ENCODE results near the gene PTPRC.

DNA sequence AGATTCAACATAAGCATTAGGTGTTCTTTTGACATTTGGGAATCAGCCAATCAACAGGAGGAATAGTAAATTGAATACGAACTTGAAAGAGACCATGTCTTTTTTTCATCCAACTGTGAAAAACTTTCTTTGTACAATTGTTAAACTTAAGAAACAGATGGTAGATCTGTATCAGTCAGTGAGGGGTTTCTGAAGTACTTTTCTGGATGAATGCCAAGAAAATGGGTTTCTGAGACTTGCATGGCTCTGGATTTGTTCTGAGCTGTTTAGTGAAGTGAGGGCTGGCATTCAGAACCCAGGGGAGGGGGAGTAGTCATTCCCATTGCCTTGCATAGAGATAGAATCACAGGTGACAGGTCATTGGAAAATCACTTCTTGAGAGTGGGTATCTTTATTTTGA is 37.4 kb downstream of the PTPRC start:
- no peak for TF ChIP-seq EZH2phosphoT487 (IDR thresholded peaks at IDR 0.05; ENCODE audit: insufficient read depth, low read depth)
- TF ChIP-seq EZH2 (IDR thresholded peaks at IDR 0.05; ENCODE audit: insufficient read depth, poor library complexity, severe bottlenecking): no peak

Measured in GM23248 (cell line).